Stomach (tissue), 9 donors: ENCODE results near the gene IDH3B. TPM values are rescaled to one million over a fixed set of nuclear protein-coding genes. Genes with fewer than 3 reads are reported as not detected.

ENCODE experiments used
- DNase-seq, 2 donors: peaks; one replicate each; pipeline versions ENCODE4 v3.0.0 to v3.0.0-alpha.2; 2013 to 2019
- H3K27ac ChIP-seq, 5 donors: fragments of 200-600 bp in 4 of 5; sonication (generic) in 4 of 5; one replicate each; pipeline ENCODE4 v1.5.1; 2013 to 2019; ENCODE audit warnings: mild to moderate bottlenecking in 1 of 5, moderate library complexity in 1 of 5
- H3K27me3 ChIP-seq, 3 donors: fragments of 200-600 bp; sonication (generic); one replicate each; pipeline ENCODE4 v1.5.1; 2017 to 2019; ENCODE audit warnings: mixed run types in 1 of 3
- H3K36me3 ChIP-seq, 4 donors: fragments of 200-600 bp; sonication (generic); 1 replicate in 3 of 4; 2 replicates in 1 of 4; pipeline ENCODE4 v1.5.1; 2016 to 2019
- H3K4me1 ChIP-seq, 4 donors: fragments of 200-600 bp; sonication (generic); one replicate each; pipeline ENCODE4 v1.5.1; 2016 to 2019
- H3K4me3 ChIP-seq, 4 donors: fragments of 200-600 bp; sonication (generic) in 3 of 4; one replicate each; pipeline ENCODE4 v1.5.1; 2016 to 2019; ENCODE audit warnings: mild to moderate bottlenecking in 1 of 4
- H3K9me3 ChIP-seq, 4 donors: fragments of 200-600 bp; sonication (generic); one replicate each; pipeline ENCODE4 v1.5.1; 2016 to 2019
- EP300 ChIP-seq: sonication (generic); formaldehyde crosslinking; IDR thresholded peaks from one replicate; pipeline ENCODE4 v1.6.1; 2017; ENCODE audit warnings: antibody characterized with exemption
- POLR2A ChIP-seq, 4 donors: fragments of 450-650 bp; IDR thresholded peaks; one replicate each; pipeline ENCODE4 v1.6.1; 2016; ENCODE audit warnings: antibody characterized with exemption in 4 of 4, control low read depth in 2 of 4, mild to moderate bottlenecking in 1 of 4, moderate library complexity in 1 of 4
- POLR2AphosphoS5 ChIP-seq, 3 donors: sonication (generic); formaldehyde crosslinking; IDR thresholded peaks; one replicate each; pipeline ENCODE4 v1.6.1; 2016; ENCODE audit warnings: antibody characterized with exemption in 3 of 3
- WGBS, 5 donors: extraction: QIAGEN DNeasy Blood & Tissue Kit in 3 of 5; methylation state at CpG; one replicate each; pipeline versions ENCODE4 v1.1.5 to v1.1.7; 2013 to 2018; 5-methylcytosine and 5-hydroxymethylcytosine counted together
- intact Hi-C: fragments of 100-400 bp; cut with DNase I; formaldehyde crosslinking; loops from one replicate; pipeline ENCODE4 v1.15.1; 2023; ENCODE audit warnings: low total_unique reads
- polyA plus RNA-seq, 3 donors: library from polyadenylated mRNA; stranded (reverse); fragments of 200-250 nt; gene quantifications; one replicate each; pipeline ENCODE4 v1.2.3, GENCODE V29; 2013
- total RNA-seq, 5 donors: library from RNA; depleted of rRNA; stranded (reverse); fragments of >200 nt; gene quantifications; one replicate each; pipeline versions ENCODE4 v1.1.0 to v1.2.3, GENCODE V29; 2014 to 2016
- TF ChIP-seq, protein P1 (sequence below), 7 experiments: fragments of 450-650 bp in 4 of 7; fragments of 200-600 bp in 3 of 7; sonication (generic) in 3 of 7; IDR thresholded peaks; one replicate each; pipeline ENCODE4 v1.5.1; 2016 to 2019; ENCODE audit warnings: antibody characterized with exemption in 7 of 7, control low read depth in 2 of 7, mild to moderate bottlenecking in 1 of 7
- donor health status: healthy with polysubstance abuse.
- donor health status: Bipolar disorder and iron deficiency.
- donor health status: healthy.

IDH3B gene
- total and polyA plus RNA-seq, 8 donors, result 1.8 to 134 (median 81.1) TPM

- H3K4me1 ChIP-seq, result peaks cover 15 to 34% (median 25%) of the 10 kb centered on the region in 4 donors
- 87 to 95% (median 89%) methylated on average over 9 to 12 of the region's 12 CpGs for WGBS, 5 donors
- H3K27me3 ChIP-seq, result no peaks in the 10 kb centered on the region
- no peaks in the 10 kb centered on the region for H3K9me3 ChIP-seq
- H3K36me3 ChIP-seq, result peaks cover 61 to 78% (median 77%) of the 10 kb centered on the region in 4 donors
- intact Hi-C loops, result no loop called here
- no peak overlapping the region for H3K27ac ChIP-seq
- TF ChIP-seq EP300 (no peak), POLR2A (IDR thresholded peaks at IDR 0.05) (no peak), POLR2AphosphoS5 (IDR thresholded peaks at IDR 0.05) (no peak)
- TF ChIP-seq, protein P1, sequence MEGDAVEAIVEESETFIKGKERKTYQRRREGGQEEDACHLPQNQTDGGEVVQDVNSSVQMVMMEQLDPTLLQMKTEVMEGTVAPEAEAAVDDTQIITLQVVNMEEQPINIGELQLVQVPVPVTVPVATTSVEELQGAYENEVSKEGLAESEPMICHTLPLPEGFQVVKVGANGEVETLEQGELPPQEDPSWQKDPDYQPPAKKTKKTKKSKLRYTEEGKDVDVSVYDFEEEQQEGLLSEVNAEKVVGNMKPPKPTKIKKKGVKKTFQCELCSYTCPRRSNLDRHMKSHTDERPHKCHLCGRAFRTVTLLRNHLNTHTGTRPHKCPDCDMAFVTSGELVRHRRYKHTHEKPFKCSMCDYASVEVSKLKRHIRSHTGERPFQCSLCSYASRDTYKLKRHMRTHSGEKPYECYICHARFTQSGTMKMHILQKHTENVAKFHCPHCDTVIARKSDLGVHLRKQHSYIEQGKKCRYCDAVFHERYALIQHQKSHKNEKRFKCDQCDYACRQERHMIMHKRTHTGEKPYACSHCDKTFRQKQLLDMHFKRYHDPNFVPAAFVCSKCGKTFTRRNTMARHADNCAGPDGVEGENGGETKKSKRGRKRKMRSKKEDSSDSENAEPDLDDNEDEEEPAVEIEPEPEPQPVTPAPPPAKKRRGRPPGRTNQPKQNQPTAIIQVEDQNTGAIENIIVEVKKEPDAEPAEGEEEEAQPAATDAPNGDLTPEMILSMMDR (IDR thresholded peaks at IDR 0.05), result no peak
- H3K4me3 ChIP-seq, result no peak overlapping the region
- DNase-seq, result no peak
These were observed 7.4 kb downstream of the IDH3B start for GRCh38 chr20:2656471-2657117.

DNA sequence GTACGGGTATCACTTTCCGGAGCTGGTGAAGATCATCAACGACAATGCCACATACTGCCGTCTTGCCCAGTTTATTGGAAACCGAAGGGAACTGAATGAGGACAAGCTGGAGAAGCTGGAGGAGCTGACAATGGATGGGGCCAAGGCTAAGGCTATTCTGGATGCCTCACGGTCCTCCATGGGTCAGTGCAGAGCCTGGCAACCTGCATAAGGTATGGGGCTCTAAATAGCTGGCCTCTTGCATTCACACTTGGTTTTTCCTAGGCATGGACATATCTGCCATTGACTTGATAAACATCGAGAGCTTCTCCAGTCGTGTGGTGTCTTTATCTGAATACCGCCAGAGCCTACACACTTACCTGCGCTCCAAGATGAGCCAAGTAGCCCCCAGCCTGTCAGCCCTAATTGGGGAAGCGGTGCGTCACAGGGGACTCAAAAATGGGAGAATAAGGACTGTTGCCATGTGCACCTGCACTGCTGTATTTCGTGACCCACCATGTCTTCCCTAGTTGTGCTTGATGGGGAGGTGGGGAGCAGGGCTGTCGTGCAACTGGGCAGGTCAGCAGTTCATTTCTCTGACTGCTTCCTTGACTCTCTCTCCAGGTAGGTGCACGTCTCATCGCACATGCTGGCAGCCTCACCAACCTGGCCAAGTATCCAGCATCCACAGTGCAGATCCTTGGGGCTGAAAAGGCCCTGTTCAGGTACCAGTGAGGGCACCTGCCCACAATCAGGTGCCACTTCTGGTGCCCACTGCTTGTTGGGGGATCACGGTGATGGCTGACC, 8.5 kb downstream of the IDH3B start:
- Histone ChIP-seq H3K27me3 (no peaks in the 10 kb centered on the region), H3K4me1 (peaks cover 20 to 42% (median 32%) of the 10 kb centered on the region in 4 donors), H3K36me3 (peaks cover 53 to 67% (median 66%) of the 10 kb centered on the region in 4 donors), H3K9me3 (no peaks in the 10 kb centered on the region), H3K27ac (no peak overlapping the region), H3K4me3 (peak overlapping the region in 1 of 4 donors; percentile 3)
- WGBS, 5 donors, result 89 to 94% (median 92%) methylated on average over 14 to 17 of the region's 17 CpGs
- DNase-seq, result no peak
- TF ChIP-seq EP300 (no peak), POLR2A (IDR thresholded peaks at IDR 0.05) (no peak), POLR2AphosphoS5 (IDR thresholded peaks at IDR 0.05) (no peak)
- TF ChIP-seq, protein P1 (IDR thresholded peaks at IDR 0.05), result no peak
- intact Hi-C loops, result no loop called here

GRCh38 chr20:2654831-2655230, 9.2 kb downstream of the IDH3B start:
- no peak for TF ChIP-seq POLR2A (IDR thresholded peaks at IDR 0.05)
- TF ChIP-seq EP300, result no peak
- TF ChIP-seq POLR2AphosphoS5 (IDR thresholded peaks at IDR 0.05), result no peak
- TF ChIP-seq, protein P1 (IDR thresholded peaks at IDR 0.05), result no peak
- DNase-seq, result no peak
- peak overlapping the region in 2 of 4 donors; percentile 91 to 100 for H3K4me3 ChIP-seq
- H3K27ac ChIP-seq, result no peak overlapping the region
- H3K9me3 ChIP-seq, result no peaks in the 10 kb centered on the region
- H3K4me1 ChIP-seq, result peaks cover 20 to 42% (median 32%) of the 10 kb centered on the region in 4 donors
- peaks cover 47 to 60% (median 59%) of the 10 kb centered on the region in 4 donors for H3K36me3 ChIP-seq
- 84 to 93% (median 88%) methylated on average over 3 of the region's 3 CpGs for WGBS, 5 donors
- intact Hi-C loops, result no loop called here
- no peaks in the 10 kb centered on the region for H3K27me3 ChIP-seq

DNA sequence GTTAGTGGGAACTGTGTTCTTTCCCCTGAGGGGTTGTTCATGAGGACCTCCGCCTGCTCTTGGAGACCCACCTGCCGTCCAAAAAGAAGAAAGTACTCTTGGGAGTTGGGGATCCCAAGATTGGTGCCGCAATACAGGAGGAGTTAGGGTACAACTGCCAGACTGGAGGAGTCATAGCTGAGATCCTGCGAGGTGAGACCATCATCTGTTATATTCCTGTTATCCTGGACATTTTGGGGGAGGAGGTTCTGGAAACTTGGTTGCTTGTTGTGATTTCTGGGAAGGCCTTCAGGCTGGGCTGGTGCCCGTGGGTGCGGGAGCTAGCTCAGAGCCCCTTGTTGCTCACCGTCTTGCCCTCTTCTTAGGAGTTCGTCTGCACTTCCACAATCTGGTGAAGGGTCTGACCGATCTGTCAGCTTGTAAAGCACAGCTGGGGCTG, 9.6 kb downstream of the IDH3B start:
- H3K4me1 ChIP-seq, result peaks cover 20 to 42% (median 32%) of the 10 kb centered on the region in 4 donors
- intact Hi-C loops, result no loop called here
- no peaks in the 10 kb centered on the region for H3K27me3 ChIP-seq
- H3K9me3 ChIP-seq, result no peaks in the 10 kb centered on the region
- H3K27ac ChIP-seq, result no peak overlapping the region
- peak overlapping the region in 3 of 4 donors; percentile 88 to 100 (median 91) for H3K4me3 ChIP-seq
- peaks cover 47 to 56% (median 55%) of the 10 kb centered on the region in 4 donors for H3K36me3 ChIP-seq
- no peak for DNase-seq
- TF ChIP-seq POLR2A (IDR thresholded peaks at IDR 0.05), result no peak
- TF ChIP-seq, protein P1 (IDR thresholded peaks at IDR 0.05), result no peak
- no peak for TF ChIP-seq POLR2AphosphoS5 (IDR thresholded peaks at IDR 0.05)
- no peak for TF ChIP-seq EP300
- 77 to 85% (median 81%) methylated on average over 9 of the region's 9 CpGs for WGBS, 5 donors
